GM10266 (cell line): ENCODE data around the gene FAP.

ENCODE experiments used
- DNase-seq: peaks from one replicate; pipeline ENCODE4 v3.0.0; 2012; ENCODE audit errors: extremely low spot score
- CTCF ChIP-seq: IDR thresholded peaks from 2 replicates; pipeline ENCODE4 v1.5.1; 2012; ENCODE audit warnings: mild to moderate bottlenecking, low read depth; ENCODE audit not compliant: control insufficient read depth, insufficient read depth; ENCODE audit errors: missing control alignments

Gene FAP

GRCh38 chr2:162242586-162243280 lies 512 bp downstream of the FAP start:
- TF ChIP-seq CTCF = no peak
- DNase-seq = no peak

GRCh38 chr2:162241571-162241970 lies 1.7 kb downstream of the FAP start:
- no peak for DNase-seq
- no peak for TF ChIP-seq CTCF

DNA sequence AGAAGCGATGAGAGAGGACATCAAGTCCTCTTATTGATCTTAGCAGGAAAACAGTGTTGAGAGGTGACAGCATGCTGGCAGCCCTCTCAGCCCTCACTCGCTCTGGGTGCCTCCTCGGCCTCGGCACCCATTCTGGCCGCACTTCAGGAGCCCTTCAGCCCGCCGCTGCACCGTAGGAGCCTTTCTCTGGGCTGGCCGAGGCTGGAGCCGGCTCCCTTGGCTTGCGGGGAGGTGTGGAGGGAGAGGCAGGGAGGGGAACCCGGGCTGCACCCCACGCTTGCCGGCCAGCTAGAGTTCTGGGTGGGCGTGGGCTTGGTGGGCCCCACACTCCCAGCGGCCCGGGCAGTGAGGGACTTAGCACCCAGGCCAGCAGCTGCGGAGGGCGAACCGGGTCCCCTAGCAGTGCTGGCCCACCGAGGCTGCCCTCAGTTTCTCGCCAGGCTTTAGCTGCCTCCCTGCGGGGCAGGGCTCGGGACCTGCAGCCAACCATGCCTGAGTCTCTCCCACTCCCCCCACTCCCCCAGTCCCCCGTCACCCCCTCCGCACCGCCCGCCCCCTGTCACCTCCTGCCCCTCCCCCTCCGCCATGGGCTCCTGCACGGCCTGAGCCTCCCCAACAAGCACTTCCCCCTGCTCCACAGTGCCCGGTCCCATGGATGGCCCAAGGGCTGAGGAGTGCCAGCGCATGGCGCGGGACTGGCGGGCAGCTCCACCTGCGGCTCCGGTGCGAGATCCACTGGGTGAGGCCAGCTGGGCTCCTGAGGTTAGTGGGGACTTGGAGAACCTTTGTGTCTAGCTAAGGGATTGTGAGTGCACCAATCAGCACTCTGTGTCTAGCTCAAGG lies 8.4 kb downstream of the FAP start:
- DNase-seq = no peak
- no peak for TF ChIP-seq CTCF

- no peak for TF ChIP-seq CTCF
- DNase-seq = no peak
These were observed 10.0 kb downstream of the FAP start for GRCh38 chr2:162233197-162233596.

GRCh38 chr2:162232671-162233070 lies 10.6 kb downstream of the FAP start:
- TF ChIP-seq CTCF = no peak
- DNase-seq = no peak

GRCh38 chr2:162232027-162232426 lies 11.2 kb downstream of the FAP start:
- no peak for DNase-seq
- TF ChIP-seq CTCF = no peak

DNA sequence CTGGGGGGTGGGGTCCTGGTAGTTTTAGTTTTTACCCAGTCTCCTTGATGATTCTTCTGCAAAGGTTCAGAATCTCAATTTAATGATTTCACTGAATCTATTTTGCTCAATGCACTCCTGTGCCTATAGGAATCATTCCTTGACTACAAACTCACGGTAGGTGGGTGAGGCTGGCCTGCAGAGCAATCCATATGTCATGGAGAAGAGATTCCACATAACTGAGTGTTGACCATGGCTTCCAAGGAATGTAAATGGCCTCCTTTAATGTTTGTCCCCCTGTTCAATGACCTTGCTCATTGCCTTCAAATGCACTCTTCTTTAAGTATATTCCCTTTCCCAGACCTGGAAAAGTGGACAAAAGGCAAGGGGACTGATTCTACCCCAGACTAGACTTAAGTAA lies 12.5 kb downstream of the FAP start:
- TF ChIP-seq CTCF = no peak
- no peak for DNase-seq
